Fibroblast of pulmonary artery (primary cell): ENCODE measurements around the gene FAM124A.

Experiments
- DNase-seq: peaks from one replicate; pipeline ENCODE4 v3.0.0-alpha.2; 2010; ENCODE audit warnings: low read depth
- H3K4me3 ChIP-seq: replicated peaks from 2 replicates; pipeline ENCODE4 v1.5.1; 2011; ENCODE audit warnings: low read depth, mild to moderate bottlenecking, control low read depth, low read length, moderate library complexity
- TF ChIP-seq, protein P1 (sequence below): IDR thresholded peaks from 2 replicates; pipeline ENCODE4 v1.5.1; 2011; ENCODE audit warnings: mild to moderate bottlenecking, control low read depth, low read length, inconsistent platforms; ENCODE audit errors: missing control alignments

The FAM124A gene

DNA sequence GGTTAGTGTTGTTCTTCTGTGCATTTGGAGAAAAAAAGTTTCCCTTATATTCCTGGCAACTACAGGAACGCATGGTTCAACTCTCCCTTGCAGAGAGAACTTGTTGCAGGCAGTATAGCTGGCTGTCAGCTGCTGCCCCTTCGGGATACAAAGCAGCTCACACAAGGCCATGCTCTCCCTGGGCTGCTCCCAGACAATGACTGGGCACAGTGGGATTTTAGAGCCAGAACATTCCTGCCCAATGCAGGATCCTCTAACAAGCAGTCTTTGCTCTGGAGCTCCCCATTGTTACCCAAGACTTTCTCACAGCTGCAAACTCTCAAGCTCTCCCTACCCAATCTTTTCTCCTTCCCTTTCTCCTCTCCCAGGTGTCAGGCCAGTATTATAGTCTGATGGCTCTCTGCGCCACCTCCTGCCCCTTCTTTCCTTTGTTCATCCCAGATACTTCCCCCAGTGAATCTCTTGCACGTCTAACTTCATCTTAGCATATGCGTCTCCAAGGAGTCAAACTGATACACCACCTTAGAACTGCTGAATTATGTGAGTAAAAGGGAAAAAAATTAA, 89.8 kb downstream of the FAM124A start:
- DNase-seq, result no peak
- TF ChIP-seq, protein P1, sequence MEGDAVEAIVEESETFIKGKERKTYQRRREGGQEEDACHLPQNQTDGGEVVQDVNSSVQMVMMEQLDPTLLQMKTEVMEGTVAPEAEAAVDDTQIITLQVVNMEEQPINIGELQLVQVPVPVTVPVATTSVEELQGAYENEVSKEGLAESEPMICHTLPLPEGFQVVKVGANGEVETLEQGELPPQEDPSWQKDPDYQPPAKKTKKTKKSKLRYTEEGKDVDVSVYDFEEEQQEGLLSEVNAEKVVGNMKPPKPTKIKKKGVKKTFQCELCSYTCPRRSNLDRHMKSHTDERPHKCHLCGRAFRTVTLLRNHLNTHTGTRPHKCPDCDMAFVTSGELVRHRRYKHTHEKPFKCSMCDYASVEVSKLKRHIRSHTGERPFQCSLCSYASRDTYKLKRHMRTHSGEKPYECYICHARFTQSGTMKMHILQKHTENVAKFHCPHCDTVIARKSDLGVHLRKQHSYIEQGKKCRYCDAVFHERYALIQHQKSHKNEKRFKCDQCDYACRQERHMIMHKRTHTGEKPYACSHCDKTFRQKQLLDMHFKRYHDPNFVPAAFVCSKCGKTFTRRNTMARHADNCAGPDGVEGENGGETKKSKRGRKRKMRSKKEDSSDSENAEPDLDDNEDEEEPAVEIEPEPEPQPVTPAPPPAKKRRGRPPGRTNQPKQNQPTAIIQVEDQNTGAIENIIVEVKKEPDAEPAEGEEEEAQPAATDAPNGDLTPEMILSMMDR, result no peak
- no peak overlapping the region for H3K4me3 ChIP-seq

DNA sequence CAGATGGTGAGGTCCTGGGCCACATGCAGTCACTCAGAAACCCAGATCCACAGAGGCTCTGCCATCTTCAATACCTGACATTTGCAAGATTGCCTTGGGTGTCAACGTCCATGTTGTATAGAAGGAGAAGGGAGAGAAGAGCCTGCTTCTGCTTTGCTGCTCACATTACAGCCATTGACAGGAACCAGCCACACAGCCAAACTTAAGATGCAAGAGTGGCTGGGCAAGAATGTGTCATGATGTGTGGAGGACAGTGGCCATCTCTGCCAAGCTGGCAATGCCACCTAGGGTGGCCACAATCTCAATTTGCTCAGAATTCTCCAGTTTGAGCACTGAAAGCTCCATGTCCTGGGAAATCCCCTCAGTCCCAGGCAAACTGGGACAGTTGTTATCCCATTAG, 91.4 kb downstream of the FAM124A start:
- TF ChIP-seq, protein P1, result no peak
- H3K4me3 ChIP-seq, result no peak overlapping the region
- no peak for DNase-seq

DNA sequence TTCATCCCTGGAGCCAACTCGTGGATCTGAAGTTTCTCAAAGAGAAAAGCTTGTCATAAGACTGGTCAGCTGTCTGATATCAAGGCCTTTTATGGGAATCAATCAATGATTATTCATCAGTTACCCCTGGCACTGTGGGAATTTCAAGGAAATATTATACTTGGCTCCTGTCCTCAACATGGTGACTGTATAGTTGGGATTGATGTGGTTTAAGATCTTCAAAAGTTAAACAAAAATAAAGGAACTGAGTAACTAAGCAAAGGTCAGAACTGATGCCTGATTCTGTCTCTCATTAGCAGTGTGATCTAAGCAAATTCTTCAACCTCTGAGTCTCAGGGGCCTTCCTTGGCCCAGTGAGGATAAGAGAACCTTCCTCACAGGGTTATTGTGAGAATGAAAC, 95.1 kb downstream of the FAM124A start:
- no peak for DNase-seq
- no peak overlapping the region for H3K4me3 ChIP-seq
- TF ChIP-seq, protein P1, result no peak

DNA sequence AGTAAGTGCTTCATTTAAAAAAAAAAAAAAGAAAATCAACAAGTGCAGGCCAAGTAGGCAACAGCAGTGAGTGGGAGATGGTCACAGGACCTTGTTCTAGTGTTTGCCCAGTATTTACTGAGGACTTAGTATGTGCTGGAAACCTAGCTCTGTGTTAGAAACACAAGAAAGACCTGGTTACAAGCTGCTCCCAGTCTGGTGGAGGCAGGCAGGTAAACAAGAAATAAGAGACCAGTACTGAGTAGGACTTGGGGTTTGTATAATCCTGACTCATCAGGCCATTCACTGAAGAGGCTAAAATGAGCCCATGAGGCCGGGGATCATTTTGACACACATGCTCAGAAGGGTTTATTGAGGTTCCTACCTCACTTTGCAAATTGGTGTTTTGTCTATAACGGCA, 95.8 kb downstream of the FAM124A start:
- DNase-seq, result no peak
- H3K4me3 ChIP-seq, result no peak overlapping the region
- TF ChIP-seq, protein P1, result no peak

DNA sequence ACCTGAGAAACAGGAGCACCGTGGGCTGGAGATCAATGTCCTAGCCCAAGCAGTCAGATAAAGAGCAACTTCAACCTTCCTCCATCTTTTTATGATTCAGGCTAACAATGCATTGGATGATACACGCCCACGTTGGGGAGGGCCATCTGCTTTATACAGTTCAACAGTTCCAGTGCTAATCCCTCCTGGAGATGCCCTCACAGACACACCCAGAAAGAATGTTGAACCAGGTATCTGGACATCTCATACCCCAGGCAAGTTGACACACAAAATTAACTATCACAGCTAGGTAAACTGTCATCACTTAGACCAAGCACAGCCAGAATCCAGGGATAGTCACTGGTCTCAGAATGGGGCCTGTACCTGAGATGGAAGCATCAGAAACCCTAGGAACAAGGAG, 96.7 kb downstream of the FAM124A start:
- H3K4me3 ChIP-seq, result no peak overlapping the region
- TF ChIP-seq, protein P1, result no peak
- no peak for DNase-seq

DNA sequence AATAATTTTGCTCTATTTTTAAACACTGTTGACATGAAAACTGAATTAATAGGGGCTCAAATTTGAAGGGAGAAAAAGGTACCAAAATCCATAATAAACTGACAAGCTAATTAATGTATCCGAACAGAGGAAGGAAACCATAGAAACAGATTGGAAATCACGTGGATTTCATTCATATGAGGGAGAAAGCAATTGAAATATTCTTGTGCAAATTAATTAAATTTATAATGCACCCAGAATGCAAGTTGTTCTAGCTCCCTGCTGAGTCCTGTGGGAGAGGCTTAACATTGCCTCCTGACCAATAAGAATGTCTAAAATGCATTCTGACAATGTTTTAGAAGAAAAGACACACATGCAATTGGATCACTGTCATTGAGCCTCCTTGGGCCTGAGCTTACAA, 99.6 kb downstream of the FAM124A start:
- TF ChIP-seq, protein P1, result no peak
- no peak overlapping the region for H3K4me3 ChIP-seq

DNA sequence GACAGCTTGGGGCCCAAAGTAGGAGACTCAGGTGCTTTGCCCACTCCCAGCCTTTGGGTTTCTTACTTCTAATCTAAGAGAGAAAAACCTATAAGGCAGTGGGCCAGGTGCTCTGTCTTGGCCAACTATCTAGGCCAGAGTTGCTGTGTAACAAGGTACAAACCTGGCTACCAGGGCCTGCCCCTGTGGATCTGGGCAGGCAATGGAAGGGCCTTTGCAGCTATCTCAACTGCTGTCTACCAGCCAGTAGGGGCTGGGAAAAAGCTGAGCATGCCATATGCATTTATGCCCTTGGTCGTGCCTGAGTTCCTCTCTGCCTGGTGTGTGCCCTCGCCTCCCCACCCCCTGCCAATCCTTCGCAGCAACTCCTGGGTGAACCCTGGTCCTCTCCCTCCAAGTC, 100.6 kb downstream of the FAM124A start:
- TF ChIP-seq, protein P1, result no peak
- no peak overlapping the region for H3K4me3 ChIP-seq
- DNase-seq, result no peak

More for the DNA sequence above, 99.6 kb downstream of the FAM124A start:
- DNase-seq, result no peak
